Peyer's patch (tissue), 4 donors: ENCODE measurements around the gene RHOB.

Experiments
- CTCF ChIP-seq, 6 experiments: fragments of 450-650 bp in 4 of 6; fragments of 200-600 bp in 2 of 6; sonication (generic) in 1 of 6; IDR thresholded peaks; one replicate each; pipeline ENCODE4 v1.5.1; 2017 to 2019; ENCODE audit warnings: antibody characterized with exemption in 6 of 6, mild to moderate bottlenecking in 3 of 6, moderate library complexity in 1 of 6
- POLR2A ChIP-seq, 2 donors: fragments of 450-650 bp; IDR thresholded peaks; one replicate each; pipeline ENCODE4 v1.5.1; 2017; ENCODE audit warnings: antibody characterized with exemption in 2 of 2, mild to moderate bottlenecking in 2 of 2, moderate library complexity in 2 of 2

- TF ChIP-seq CTCF (IDR thresholded peaks at IDR 0.05), result no peak
- no peak for TF ChIP-seq POLR2A (IDR thresholded peaks at IDR 0.05)
These were observed 9.3 kb downstream of the RHOB start for GRCh38 chr2:20456116-20456571.
